Neural cell (in vitro differentiated cells): ENCODE measurements around the gene DOCK9. TPM values are rescaled to one million over a fixed set of nuclear protein-coding genes. Genes with fewer than 3 reads are reported as not detected.

Experiments
- H2AFZ ChIP-seq: fragments of 200-600, 300-800 bp; sonication (generic), shearing (Covaris generic); 2 replicates; pipeline ENCODE4 v1.6.0; 2014; ENCODE audit warnings: low read depth, mild to moderate bottlenecking, antibody characterized with exemption, low read length, moderate library complexity
- H3F3A ChIP-seq: fragments of 200-600 bp; shearing (Covaris generic); 2 replicates; pipeline ENCODE4 v1.6.1; 2016; ENCODE audit warnings: mild to moderate bottlenecking, moderate library complexity, mixed read lengths, antibody characterized with exemption, low read length; ENCODE audit not compliant: insufficient read depth, poor library complexity, severe bottlenecking
- H3K27ac ChIP-seq: fragments of 200-600, 300-800 bp; sonication (generic), shearing (Covaris generic); 2 replicates; pipeline ENCODE4 v1.5.1; 2014; ENCODE audit warnings: mild to moderate bottlenecking, low read length, moderate library complexity
- H3K27me3 ChIP-seq: fragments of 300-800, 200-600 bp; sonication (generic), shearing (Covaris generic); 2 replicates; pipeline ENCODE4 v1.6.0; 2014; ENCODE audit warnings: mild to moderate bottlenecking, low read depth, low read length, moderate library complexity; ENCODE audit not compliant: insufficient read depth
- H3K36me3 ChIP-seq: fragments of 300-800, 200-600 bp; sonication (generic), shearing (Covaris generic); 2 replicates; pipeline ENCODE4 v1.5.1; 2014; ENCODE audit warnings: mild to moderate bottlenecking, antibody characterized with exemption, low read length, moderate library complexity; ENCODE audit not compliant: insufficient read depth
- H3K4me2 ChIP-seq: fragments of 300-800, 200-600 bp; sonication (generic), shearing (Covaris generic); 2 replicates; pipeline ENCODE4 v1.6.0; 2014; ENCODE audit warnings: mild to moderate bottlenecking, low read length
- H3K4me3 ChIP-seq: fragments of 300-800, 200-600 bp; sonication (generic), shearing (Covaris generic); 2 replicates; pipeline ENCODE4 v1.5.1; 2014; ENCODE audit warnings: mild to moderate bottlenecking, low read length, moderate library complexity
- H3K79me2 ChIP-seq: fragments of 200-600 bp; shearing (Covaris generic); replicated peaks from 2 replicates; pipeline ENCODE4 v1.6.0; 2014; ENCODE audit warnings: mild to moderate bottlenecking, low read length, moderate library complexity; ENCODE audit not compliant: insufficient read depth
- H3K9ac ChIP-seq: fragments of 300-800, 200-600 bp; sonication (generic), shearing (Covaris generic); 2 replicates; pipeline ENCODE4 v1.6.1; 2016; ENCODE audit warnings: mild to moderate bottlenecking, low read length, mixed read lengths
- H3K9me2 ChIP-seq: fragments of 200-600 bp; shearing (Covaris generic); 2 replicates; pipeline ENCODE4 v1.6.1; 2016; ENCODE audit warnings: mild to moderate bottlenecking, low read length, mixed read lengths; ENCODE audit not compliant: insufficient read depth
- H3K9me3 ChIP-seq: fragments of 200-600, 300-800 bp; sonication (generic), shearing (Covaris generic); 2 replicates; pipeline ENCODE4 v1.6.1; 2016; ENCODE audit warnings: mild to moderate bottlenecking, mixed run types, low read length, moderate library complexity, mixed read lengths
- H4K20me1 ChIP-seq: fragments of 200-600 bp; shearing (Covaris generic); 2 replicates; pipeline ENCODE4 v1.6.1; 2016; ENCODE audit warnings: mild to moderate bottlenecking, mixed run types; ENCODE audit not compliant: insufficient read depth
- CTCF ChIP-seq: fragments of 450-650 bp; IDR thresholded peaks from 2 replicates; pipeline ENCODE4 v1.5.1; 2014; ENCODE audit warnings: antibody characterized with exemption, mild to moderate bottlenecking, moderate library complexity; ENCODE audit not compliant: poor library complexity, severe bottlenecking
- EP300 ChIP-seq: fragments of 450-650 bp; conservative IDR thresholded peaks from 2 replicates; pipeline ENCODE4 v1.6.1; 2014; ENCODE audit warnings: antibody characterized with exemption, mild to moderate bottlenecking, moderate library complexity; ENCODE audit not compliant: poor library complexity, severe bottlenecking
- EZH2 ChIP-seq: fragments of 200-600, 300-800 bp; shearing (Covaris generic), sonication (generic); IDR thresholded peaks from 2 replicates; pipeline ENCODE4 v1.6.1; 2014; ENCODE audit warnings: antibody characterized with exemption, low read length, borderline replicate concordance, mild to moderate bottlenecking; ENCODE audit not compliant: insufficient read depth, poor library complexity, severe bottlenecking
- MXI1 ChIP-seq: fragments of 450-650 bp; conservative IDR thresholded peaks from 2 replicates; pipeline ENCODE4 v1.6.1; 2014; ENCODE audit warnings: antibody characterized with exemption, mild to moderate bottlenecking; ENCODE audit not compliant: poor library complexity, severe bottlenecking
- RAD21 ChIP-seq: fragments of 450-650 bp; conservative IDR thresholded peaks from 2 replicates; pipeline ENCODE4 v1.6.1; 2014; ENCODE audit warnings: antibody characterized with exemption, mild to moderate bottlenecking, moderate library complexity
- REST ChIP-seq: IDR thresholded peaks from 2 replicates; pipeline ENCODE4 v1.6.1; 2012; ENCODE audit warnings: borderline replicate concordance
- SMC3 ChIP-seq: fragments of 450-650 bp; conservative IDR thresholded peaks from 2 replicates; pipeline ENCODE4 v1.6.1; 2014; ENCODE audit warnings: antibody characterized with exemption, mild to moderate bottlenecking, moderate library complexity; ENCODE audit not compliant: poor library complexity
- TAF1 ChIP-seq: IDR thresholded peaks from 2 replicates; pipeline ENCODE4 v1.6.1; 2012; ENCODE audit warnings: low read depth
- polyA plus RNA-seq: library from polyadenylated mRNA; depleted of rRNA; stranded (reverse); fragments of >200 nt; gene quantifications from 2 replicates; pipeline ENCODE4 v1.2.3, GENCODE V29; 2014

Gene DOCK9
- polyA plus RNA-seq, 1 donor from 2014 or later: 11.4 TPM

- no peaks in the 10 kb centered on the region for H3F3A ChIP-seq
- no peaks in the 10 kb centered on the region for H3K9me2 ChIP-seq
- no peaks in the 10 kb centered on the region for H3K27me3 ChIP-seq
- H3K27ac ChIP-seq: no peak overlapping the region
- H3K36me3 ChIP-seq: no peaks in the 10 kb centered on the region
- H3K4me3 ChIP-seq: no peak overlapping the region
- TF ChIP-seq EZH2: no peak
- no peak for TF ChIP-seq RAD21
- no peak for TF ChIP-seq EP300
- TF ChIP-seq SMC3: no peak
- no peak overlapping the region for H2AFZ ChIP-seq
- H4K20me1 ChIP-seq: no peaks in the 10 kb centered on the region
- no peak overlapping the region for H3K4me2 ChIP-seq
- no peak overlapping the region for H3K9ac ChIP-seq
- H3K79me2 ChIP-seq: no peaks in the 10 kb centered on the region
- H3K9me3 ChIP-seq: no peaks in the 10 kb centered on the region
Observed at GRCh38 chr13:98888890-98889279, 89.0 kb downstream of the DOCK9 start.

GRCh38 chr13:98888222-98888889, 89.5 kb downstream of the DOCK9 start:
- Histone ChIP-seq H4K20me1 (no peaks in the 10 kb centered on the region), H3K27me3 (no peaks in the 10 kb centered on the region), H3K4me3 (no peak overlapping the region), H3K36me3 (no peaks in the 10 kb centered on the region), H3F3A (no peaks in the 10 kb centered on the region), H3K9ac (no peak overlapping the region), H3K9me3 (no peaks in the 10 kb centered on the region), H3K27ac (no peak overlapping the region), H2AFZ (no peak overlapping the region), H3K79me2 (no peaks in the 10 kb centered on the region), H3K9me2 (no peaks in the 10 kb centered on the region), H3K4me2 (no peak overlapping the region)
- TF ChIP-seq RAD21 (no peak), SMC3 (no peak), TAF1 (no peak), MXI1 (no peak), CTCF (no peak)

- H3K79me2 ChIP-seq: no peaks in the 10 kb centered on the region
- no peaks in the 10 kb centered on the region for H3K9me2 ChIP-seq
- no peaks in the 10 kb centered on the region for H3K9me3 ChIP-seq
- no peaks in the 10 kb centered on the region for H3F3A ChIP-seq
- H3K27me3 ChIP-seq: no peaks in the 10 kb centered on the region
- H3K27ac ChIP-seq: no peak overlapping the region
- H2AFZ ChIP-seq: no peak overlapping the region
- H3K4me3 ChIP-seq: no peak overlapping the region
- TF ChIP-seq EZH2 (no peak), REST (no peak), TAF1 (no peak), CTCF (no peak), MXI1 (no peak)
- no peak overlapping the region for H3K4me2 ChIP-seq
- no peak overlapping the region for H3K9ac ChIP-seq
- no peaks in the 10 kb centered on the region for H4K20me1 ChIP-seq
- H3K36me3 ChIP-seq: no peaks in the 10 kb centered on the region
Observed at GRCh38 chr13:98886587-98887230, 91.2 kb downstream of the DOCK9 start.
